Measurements from ENCODE around the gene GMDS.

DNA sequence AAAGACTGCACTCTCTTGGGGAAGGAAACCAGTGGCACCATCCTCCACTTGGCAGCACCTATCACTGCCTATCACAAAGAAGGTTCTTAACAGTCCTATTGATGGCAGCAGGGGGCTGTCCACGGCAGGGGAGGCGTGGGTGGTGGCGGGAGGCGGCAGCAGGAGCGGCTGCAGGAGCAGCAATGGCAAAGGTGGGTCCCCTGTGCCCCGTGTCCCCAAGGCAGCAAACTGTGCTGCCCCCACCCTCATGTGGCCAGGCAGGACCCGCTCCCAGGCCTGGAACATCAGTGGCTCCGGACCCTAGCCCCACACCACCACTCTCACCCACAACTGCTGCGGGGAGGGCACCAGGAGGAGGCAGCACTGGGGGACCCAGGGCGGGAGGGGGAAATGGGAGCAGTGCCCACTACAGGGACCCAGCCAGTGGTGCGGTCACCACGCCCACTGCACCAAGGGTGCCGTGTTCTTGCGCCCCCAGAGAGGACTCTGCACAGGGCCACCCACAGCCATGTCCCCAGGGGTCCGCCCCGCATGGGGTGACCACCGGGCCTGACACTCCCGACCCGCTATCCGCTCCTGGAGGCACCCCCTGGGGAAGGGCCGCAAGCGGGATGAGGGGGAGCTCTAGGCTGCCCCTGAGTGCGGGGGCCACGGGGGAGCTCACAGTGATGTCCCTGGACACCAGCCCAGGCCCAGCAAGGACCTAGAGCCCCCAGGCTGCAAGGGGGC, 54.6 kb downstream of the GMDS start:
- TF ChIP-seq, protein P1, sequence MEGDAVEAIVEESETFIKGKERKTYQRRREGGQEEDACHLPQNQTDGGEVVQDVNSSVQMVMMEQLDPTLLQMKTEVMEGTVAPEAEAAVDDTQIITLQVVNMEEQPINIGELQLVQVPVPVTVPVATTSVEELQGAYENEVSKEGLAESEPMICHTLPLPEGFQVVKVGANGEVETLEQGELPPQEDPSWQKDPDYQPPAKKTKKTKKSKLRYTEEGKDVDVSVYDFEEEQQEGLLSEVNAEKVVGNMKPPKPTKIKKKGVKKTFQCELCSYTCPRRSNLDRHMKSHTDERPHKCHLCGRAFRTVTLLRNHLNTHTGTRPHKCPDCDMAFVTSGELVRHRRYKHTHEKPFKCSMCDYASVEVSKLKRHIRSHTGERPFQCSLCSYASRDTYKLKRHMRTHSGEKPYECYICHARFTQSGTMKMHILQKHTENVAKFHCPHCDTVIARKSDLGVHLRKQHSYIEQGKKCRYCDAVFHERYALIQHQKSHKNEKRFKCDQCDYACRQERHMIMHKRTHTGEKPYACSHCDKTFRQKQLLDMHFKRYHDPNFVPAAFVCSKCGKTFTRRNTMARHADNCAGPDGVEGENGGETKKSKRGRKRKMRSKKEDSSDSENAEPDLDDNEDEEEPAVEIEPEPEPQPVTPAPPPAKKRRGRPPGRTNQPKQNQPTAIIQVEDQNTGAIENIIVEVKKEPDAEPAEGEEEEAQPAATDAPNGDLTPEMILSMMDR (IDR thresholded peaks at IDR 0.05; ENCODE audit: low read length): no peak
- TF ChIP-seq EZH2 (optimal IDR thresholded peaks at IDR 0.05; ENCODE audit: low read depth, low read length): no peak
